ENCODE measurements around the gene ENTPD1. TPM values are rescaled to one million over a fixed set of nuclear protein-coding genes. Genes with fewer than 3 reads are reported as not detected.

ENTPD1 gene
- total and polyA plus RNA-seq, 4 donors, result 23.6 to 41.3 (median 34.5) TPM

GRCh38 chr10:95782318-95782717 is 26.4 kb downstream of the ENTPD1 start:
- no peaks in the 10 kb centered on the region for H3K36me3 ChIP-seq (ENCODE audit: control insufficient read depth, insufficient read depth, low read length)
- H3K27ac ChIP-seq (ENCODE audit: low read depth, low read length), result no peak overlapping the region
- no peaks in the 10 kb centered on the region for H3K9me3 ChIP-seq (ENCODE audit: control insufficient read depth, insufficient read depth, low read length)
- H3K27me3 ChIP-seq (ENCODE audit: control insufficient read depth, insufficient read depth, low read length), result no peaks in the 10 kb centered on the region
- H3K4me1 ChIP-seq (ENCODE audit: control insufficient read depth, insufficient read depth, low read length), result no peaks in the 10 kb centered on the region
- no peak for DNase-seq (ENCODE audit: low read depth in 4 of 6, low spot score in 6 of 6)
- 89% methylated on average over 1 of the region's 2 CpGs for WGBS (ENCODE audit: insufficient coverage)
- H3K4me3 ChIP-seq (ENCODE audit: low read depth, low read length), result no peak overlapping the region

GRCh38 chr10:95783741-95784140 is 27.8 kb downstream of the ENTPD1 start:
- Histone ChIP-seq H3K36me3 (ENCODE audit: control insufficient read depth, insufficient read depth, low read length) (no peaks in the 10 kb centered on the region), H3K27me3 (ENCODE audit: control insufficient read depth, insufficient read depth, low read length) (no peaks in the 10 kb centered on the region), H3K4me3 (ENCODE audit: low read depth, low read length) (no peak overlapping the region), H3K4me1 (ENCODE audit: control insufficient read depth, insufficient read depth, low read length) (no peaks in the 10 kb centered on the region), H3K9me3 (ENCODE audit: control insufficient read depth, insufficient read depth, low read length) (no peaks in the 10 kb centered on the region), H3K27ac (ENCODE audit: low read depth, low read length) (no peak overlapping the region)
- WGBS (ENCODE audit: insufficient coverage), result 73% methylated on average over 1 of the region's 3 CpGs
- no peak for DNase-seq (ENCODE audit: low read depth in 4 of 6, low spot score in 6 of 6)

GRCh38 chr10:95784279-95784913 is 28.4 kb downstream of the ENTPD1 start:
- no peaks in the 10 kb centered on the region for H3K4me1 ChIP-seq (ENCODE audit: control insufficient read depth, insufficient read depth, low read length)
- no peak overlapping the region for H3K4me3 ChIP-seq (ENCODE audit: low read depth, low read length)
- H3K27ac ChIP-seq (ENCODE audit: low read depth, low read length), result no peak overlapping the region
- H3K36me3 ChIP-seq (ENCODE audit: control insufficient read depth, insufficient read depth, low read length), result no peaks in the 10 kb centered on the region
- H3K27me3 ChIP-seq (ENCODE audit: control insufficient read depth, insufficient read depth, low read length), result no peaks in the 10 kb centered on the region
- WGBS (ENCODE audit: insufficient coverage), result 100% methylated on average over 1 of the region's 3 CpGs
- no peaks in the 10 kb centered on the region for H3K9me3 ChIP-seq (ENCODE audit: control insufficient read depth, insufficient read depth, low read length)
- DNase-seq (ENCODE audit: low read depth in 4 of 6, low spot score in 6 of 6), result peak in 1 of 6 donors; percentile 46

- Histone ChIP-seq H3K4me1 (ENCODE audit: control insufficient read depth, insufficient read depth, low read length) (no peaks in the 10 kb centered on the region), H3K9me3 (ENCODE audit: control insufficient read depth, insufficient read depth, low read length) (no peaks in the 10 kb centered on the region), H3K27me3 (ENCODE audit: control insufficient read depth, insufficient read depth, low read length) (no peaks in the 10 kb centered on the region), H3K36me3 (ENCODE audit: control insufficient read depth, insufficient read depth, low read length) (no peaks in the 10 kb centered on the region), H3K4me3 (ENCODE audit: low read depth, low read length) (no peak overlapping the region), H3K27ac (ENCODE audit: low read depth, low read length) (no peak overlapping the region)
- no peak for DNase-seq (ENCODE audit: low read depth in 4 of 6, low spot score in 6 of 6)
- WGBS (ENCODE audit: insufficient coverage), result no CpG with 5 or more reads among the region's 1 CpG
Observed at GRCh38 chr10:95785317-95785716, 29.4 kb downstream of the ENTPD1 start.

GRCh38 chr10:95785942-95786669 is 30.1 kb downstream of the ENTPD1 start:
- DNase-seq (ENCODE audit: low read depth in 4 of 6, low spot score in 6 of 6), result no peak
- no peaks in the 10 kb centered on the region for H3K27me3 ChIP-seq (ENCODE audit: control insufficient read depth, insufficient read depth, low read length)
- no peaks in the 10 kb centered on the region for H3K9me3 ChIP-seq (ENCODE audit: control insufficient read depth, insufficient read depth, low read length)
- H3K4me3 ChIP-seq (ENCODE audit: low read depth, low read length), result no peak overlapping the region
- H3K36me3 ChIP-seq (ENCODE audit: control insufficient read depth, insufficient read depth, low read length), result no peaks in the 10 kb centered on the region
- 79% methylated on average over 4 of the region's 5 CpGs for WGBS (ENCODE audit: insufficient coverage)
- H3K4me1 ChIP-seq (ENCODE audit: control insufficient read depth, insufficient read depth, low read length), result no peaks in the 10 kb centered on the region
- no peak overlapping the region for H3K27ac ChIP-seq (ENCODE audit: low read depth, low read length)

GRCh38 chr10:95787447-95787846 is 31.5 kb downstream of the ENTPD1 start:
- no CpG with 5 or more reads among the region's 1 CpG for WGBS (ENCODE audit: insufficient coverage)
- no peak overlapping the region for H3K27ac ChIP-seq (ENCODE audit: low read depth, low read length)
- no peaks in the 10 kb centered on the region for H3K36me3 ChIP-seq (ENCODE audit: control insufficient read depth, insufficient read depth, low read length)
- no peaks in the 10 kb centered on the region for H3K27me3 ChIP-seq (ENCODE audit: control insufficient read depth, insufficient read depth, low read length)
- no peak for DNase-seq (ENCODE audit: low read depth in 4 of 6, low spot score in 6 of 6)
- H3K4me1 ChIP-seq (ENCODE audit: control insufficient read depth, insufficient read depth, low read length), result no peaks in the 10 kb centered on the region
- no peaks in the 10 kb centered on the region for H3K9me3 ChIP-seq (ENCODE audit: control insufficient read depth, insufficient read depth, low read length)
- no peak overlapping the region for H3K4me3 ChIP-seq (ENCODE audit: low read depth, low read length)

GRCh38 chr10:95788830-95789229 is 32.9 kb downstream of the ENTPD1 start:
- WGBS (ENCODE audit: insufficient coverage), result 80% methylated on average over 1 of the region's 2 CpGs
- H3K4me3 ChIP-seq (ENCODE audit: low read depth, low read length), result no peak overlapping the region
- no peaks in the 10 kb centered on the region for H3K36me3 ChIP-seq (ENCODE audit: control insufficient read depth, insufficient read depth, low read length)
- H3K27ac ChIP-seq (ENCODE audit: low read depth, low read length), result no peak overlapping the region
- no peaks in the 10 kb centered on the region for H3K27me3 ChIP-seq (ENCODE audit: control insufficient read depth, insufficient read depth, low read length)
- no peak for DNase-seq (ENCODE audit: low read depth in 4 of 6, low spot score in 6 of 6)
- no peaks in the 10 kb centered on the region for H3K9me3 ChIP-seq (ENCODE audit: control insufficient read depth, insufficient read depth, low read length)
- H3K4me1 ChIP-seq (ENCODE audit: control insufficient read depth, insufficient read depth, low read length), result no peaks in the 10 kb centered on the region

- no peak for DNase-seq (ENCODE audit: low read depth in 4 of 6, low spot score in 6 of 6)
- H3K9me3 ChIP-seq (ENCODE audit: control insufficient read depth, insufficient read depth, low read length), result no peaks in the 10 kb centered on the region
- no peaks in the 10 kb centered on the region for H3K4me1 ChIP-seq (ENCODE audit: control insufficient read depth, insufficient read depth, low read length)
- no CpG with 5 or more reads among the region's 3 CpGs for WGBS (ENCODE audit: insufficient coverage)
- H3K4me3 ChIP-seq (ENCODE audit: low read depth, low read length), result no peak overlapping the region
- H3K36me3 ChIP-seq (ENCODE audit: control insufficient read depth, insufficient read depth, low read length), result no peaks in the 10 kb centered on the region
- no peak overlapping the region for H3K27ac ChIP-seq (ENCODE audit: low read depth, low read length)
- no peaks in the 10 kb centered on the region for H3K27me3 ChIP-seq (ENCODE audit: control insufficient read depth, insufficient read depth, low read length)
Observed at GRCh38 chr10:95789902-95790301, 33.9 kb downstream of the ENTPD1 start.

GRCh38 chr10:95790982-95791381 is 35.0 kb downstream of the ENTPD1 start:
- Histone ChIP-seq H3K36me3 (ENCODE audit: control insufficient read depth, insufficient read depth, low read length) (no peaks in the 10 kb centered on the region), H3K4me3 (ENCODE audit: low read depth, low read length) (no peak overlapping the region), H3K27ac (ENCODE audit: low read depth, low read length) (no peak overlapping the region), H3K27me3 (ENCODE audit: control insufficient read depth, insufficient read depth, low read length) (no peaks in the 10 kb centered on the region), H3K4me1 (ENCODE audit: control insufficient read depth, insufficient read depth, low read length) (no peaks in the 10 kb centered on the region), H3K9me3 (ENCODE audit: control insufficient read depth, insufficient read depth, low read length) (no peaks in the 10 kb centered on the region)
- no peak for DNase-seq (ENCODE audit: low read depth in 4 of 6, low spot score in 6 of 6)
- 90% methylated on average over 1 of the region's 3 CpGs for WGBS (ENCODE audit: insufficient coverage)

- no peaks in the 10 kb centered on the region for H3K36me3 ChIP-seq (ENCODE audit: control insufficient read depth, insufficient read depth, low read length)
- H3K27me3 ChIP-seq (ENCODE audit: control insufficient read depth, insufficient read depth, low read length), result no peaks in the 10 kb centered on the region
- H3K27ac ChIP-seq (ENCODE audit: low read depth, low read length), result no peak overlapping the region
- H3K9me3 ChIP-seq (ENCODE audit: control insufficient read depth, insufficient read depth, low read length), result no peaks in the 10 kb centered on the region
- 90% methylated on average over 2 of the region's 2 CpGs for WGBS (ENCODE audit: insufficient coverage)
- no peak for DNase-seq (ENCODE audit: low read depth in 4 of 6, low spot score in 6 of 6)
- no peak overlapping the region for H3K4me3 ChIP-seq (ENCODE audit: low read depth, low read length)
- no peaks in the 10 kb centered on the region for H3K4me1 ChIP-seq (ENCODE audit: control insufficient read depth, insufficient read depth, low read length)
Observed at GRCh38 chr10:95791425-95791979, 35.5 kb downstream of the ENTPD1 start.
